PFSK-1 (cell line): ENCODE data around the gene NAV3.

ENCODE experiments used
- POLR2AphosphoS5 ChIP-seq: IDR thresholded peaks from 2 replicates; pipeline ENCODE4 v1.6.1; 2012; ENCODE audit warnings: low read depth, mild to moderate bottlenecking, control low read depth, low read length, moderate library complexity
- REST ChIP-seq, 2 experiments: IDR thresholded peaks; 2 replicates each; pipeline versions ENCODE4 v1.6.1 to v1.8.0; 2011 to 2012; ENCODE audit warnings: low read depth in 2 of 2, low read length in 2 of 2, control low read depth in 1 of 2, inconsistent platforms in 1 of 2, mild to moderate bottlenecking in 1 of 2, moderate library complexity in 1 of 2; ENCODE audit not compliant: insufficient read depth in 1 of 2
- SIN3A ChIP-seq: IDR thresholded peaks from 2 replicates; pipeline ENCODE4 v1.6.1; 2012; ENCODE audit warnings: mild to moderate bottlenecking, low read length, moderate library complexity, borderline replicate concordance; ENCODE audit not compliant: insufficient read depth
- TAF1 ChIP-seq: IDR thresholded peaks from 2 replicates; pipeline ENCODE4 v1.6.1; 2012; ENCODE audit warnings: low read length, control low read depth, borderline replicate concordance; ENCODE audit not compliant: insufficient read depth

GRCh38 chr12:77941401-77941800 lies 110.7 kb downstream of the NAV3 start:
- TF ChIP-seq REST (IDR thresholded peaks at IDR 0.05; ENCODE audit: insufficient read depth in 1 of 2, low read depth in 2 of 2, low read length in 2 of 2) (no peak), POLR2AphosphoS5 (no peak), TAF1 (no peak), SIN3A (no peak)
